SK-N-SH (cell line): ENCODE measurements around the gene WIZ. TPM values are rescaled to one million over a fixed set of nuclear protein-coding genes. Genes with fewer than 3 reads are reported as not detected.

Experiments
- CTCF ChIA-PET: fragments of 300-600, 350-600 bp; formaldehyde crosslinking; extraction: SDS; loops from one replicate; lab custom pipeline; 2021; lab: Yijun Ruan, JAX
- POLR2A ChIA-PET: fragments of 350-600 bp; sonication (Branson Sonifier 250); formaldehyde crosslinking; extraction: SDS; loops from one replicate; lab custom pipeline; 2020; ENCODE audit warnings: antibody characterized with exemption, inconsistent platforms; lab: Yijun Ruan, JAX
- DNase-seq: peaks from one replicate; pipeline ENCODE4 v3.0.0; 2012
- H2AFZ ChIP-seq: fragments of 200-600 bp; sonication (generic); 2 replicates; pipeline ENCODE4 v1.8.1; 2016; ENCODE audit warnings: antibody characterized with exemption, mild to moderate bottlenecking, low read depth
- H3F3A ChIP-seq: fragments of 200-600 bp; sonication (generic); replicated peaks from 2 replicates; pipeline ENCODE3; 2016; ENCODE audit warnings: antibody characterized with exemption, mild to moderate bottlenecking; ENCODE audit not compliant: insufficient read depth
- H3K27ac ChIP-seq, 2 experiments: fragments of 200-500 bp in 1 of 2; fragments of 200-600 bp in 1 of 2; sonication (Bioruptor generic) in 1 of 2; sonication (generic), shearing (Covaris generic) in 1 of 2; 2 replicates each; pipeline versions ENCODE4 v1.5.1 to v1.6.1; 2014 to 2016; ENCODE audit warnings: low read depth in 2 of 2, inconsistent platforms in 1 of 2, low read length in 1 of 2, mild to moderate bottlenecking in 1 of 2, mixed read lengths in 1 of 2
- H3K27me3 ChIP-seq: fragments of 200-600 bp; sonication (generic), shearing (Covaris generic); 2 replicates; pipeline ENCODE4 v1.6.1; 2016; ENCODE audit warnings: mixed run types; ENCODE audit not compliant: insufficient read depth
- H3K36me3 ChIP-seq, 2 experiments: fragments of 200-500 bp in 1 of 2; fragments of 200-600 bp in 1 of 2; sonication (Bioruptor generic) in 1 of 2; sonication (generic) in 1 of 2; replicated peaks in 1 of 2; 2 replicates each; pipeline versions ENCODE3 to v1.5.1; 2014 to 2016; ENCODE audit warnings: low read length in 1 of 2, mild to moderate bottlenecking in 1 of 2; ENCODE audit not compliant: insufficient read depth in 2 of 2, control insufficient read depth in 1 of 2
- H3K4me1 ChIP-seq, 2 experiments: fragments of 200-500 bp in 1 of 2; fragments of 200-600 bp in 1 of 2; sonication (Bioruptor generic) in 1 of 2; sonication (generic), shearing (Covaris generic) in 1 of 2; 2 replicates each; pipeline versions ENCODE4 v1.5.1 to v1.6.1; 2014 to 2016; ENCODE audit warnings: low read depth in 1 of 2, low read length in 1 of 2, mixed run types in 1 of 2; ENCODE audit not compliant: insufficient read depth in 2 of 2, control insufficient read depth in 1 of 2
- H3K4me2 ChIP-seq: fragments of 200-600 bp; sonication (generic), shearing (Covaris generic); 2 replicates; pipeline ENCODE4 v1.6.1; 2017; ENCODE audit warnings: mixed run types
- H3K4me3 ChIP-seq, 2 experiments: fragments of 200-500 bp in 1 of 2; fragments of 200-600 bp in 1 of 2; sonication (Bioruptor generic) in 1 of 2; sonication (generic), shearing (Covaris generic) in 1 of 2; 2 replicates each; pipeline versions ENCODE4 v1.5.1 to v1.8.1; 2014 to 2016; ENCODE audit warnings: low read depth in 2 of 2, inconsistent platforms in 1 of 2, low read length in 1 of 2, mild to moderate bottlenecking in 1 of 2, mixed read lengths in 1 of 2, moderate library complexity in 1 of 2
- H3K79me2 ChIP-seq: fragments of 200-600 bp; sonication (generic); 2 replicates; pipeline ENCODE4 v1.8.1; 2017; ENCODE audit warnings: mild to moderate bottlenecking; ENCODE audit not compliant: insufficient read depth
- H3K9ac ChIP-seq: fragments of 200-600 bp; sonication (generic); 2 replicates; pipeline ENCODE4 v1.6.1; 2017; ENCODE audit warnings: mixed run types
- H3K9me2 ChIP-seq: fragments of 200-600 bp; sonication (generic); 2 replicates; pipeline ENCODE4 v1.6.1; 2017; ENCODE audit warnings: mixed run types
- H3K9me3 ChIP-seq: fragments of 200-600 bp; sonication (generic); 2 replicates; pipeline ENCODE4 v1.6.1; 2017; ENCODE audit warnings: mixed run types, mild to moderate bottlenecking, moderate library complexity
- H4K20me1 ChIP-seq: fragments of 200-600 bp; sonication (generic); 2 replicates; pipeline ENCODE4 v1.6.1; 2017; ENCODE audit warnings: mild to moderate bottlenecking, mixed run types; ENCODE audit not compliant: insufficient read depth
- CHD2 ChIP-seq: fragments of 150-350 bp; IDR thresholded peaks from 2 replicates; pipeline ENCODE4 v1.6.1; 2018; ENCODE audit warnings: low read length; ENCODE audit not compliant: partially characterized antibody
- ELF1 ChIP-seq: IDR thresholded peaks from 2 replicates; pipeline ENCODE4 v1.4.0; 2012
- EP300 ChIP-seq, 2 experiments: IDR thresholded peaks; 2 replicates each; pipeline versions ENCODE4 v1.4.0 to v1.6.1; 2012; ENCODE audit warnings: borderline replicate concordance in 1 of 2, low read depth in 1 of 2, low read length in 1 of 2
- EZH2phosphoT487 ChIP-seq: fragments of 200-600 bp; sonication (generic); IDR thresholded peaks from 2 replicates; pipeline ENCODE4 v1.6.1; 2017; ENCODE audit warnings: low read depth, mixed run types, mild to moderate bottlenecking, antibody characterized with exemption, moderate library complexity, borderline replicate concordance
- FOSL2 ChIP-seq: IDR thresholded peaks from 2 replicates; pipeline ENCODE4 v1.4.0; 2012; ENCODE audit warnings: low read depth, mild to moderate bottlenecking, moderate library complexity, borderline replicate concordance
- FOXJ3 ChIP-seq: sonication (generic); formaldehyde crosslinking; IDR thresholded peaks from 2 replicates; pipeline ENCODE4 v1.5.1; 2020; ENCODE audit warnings: mild to moderate bottlenecking, missing genetic modification reagents
- FOXM1 ChIP-seq: IDR thresholded peaks from 2 replicates; pipeline ENCODE4 v1.4.0; 2012; ENCODE audit warnings: low read depth, mild to moderate bottlenecking
- GABPA ChIP-seq: IDR thresholded peaks from 2 replicates; pipeline ENCODE4 v1.4.0; 2012; ENCODE audit warnings: low read depth, mild to moderate bottlenecking
- GATA2 ChIP-seq: sonication (generic); formaldehyde crosslinking; IDR thresholded peaks from 2 replicates; pipeline ENCODE4 v1.5.0; 2020; ENCODE audit warnings: mild to moderate bottlenecking, missing genetic modification reagents
- MEF2A ChIP-seq: IDR thresholded peaks from 2 replicates; pipeline ENCODE4 v1.4.0; 2012; ENCODE audit warnings: low read depth, borderline replicate concordance
- MXI1 ChIP-seq: IDR thresholded peaks from 2 replicates; pipeline ENCODE4 v1.6.1; 2012; ENCODE audit warnings: mild to moderate bottlenecking, low read depth, low read length, improper control_type of control experiment
- NFIC ChIP-seq: IDR thresholded peaks from 2 replicates; pipeline ENCODE4 v1.4.0; 2012; ENCODE audit warnings: borderline replicate concordance
- NRF1 ChIP-seq: IDR thresholded peaks from 2 replicates; pipeline ENCODE4 v1.6.1; 2012; ENCODE audit warnings: low read depth, mild to moderate bottlenecking, low read length
- POLR2AphosphoS5 ChIP-seq: IDR thresholded peaks from 2 replicates; pipeline ENCODE4 v1.6.1; 2012; ENCODE audit warnings: low read depth, low read length
- RAD21 ChIP-seq: IDR thresholded peaks from 2 replicates; pipeline ENCODE4 v1.6.1; 2012; ENCODE audit warnings: mild to moderate bottlenecking, low read length
- SMC3 ChIP-seq: IDR thresholded peaks from 2 replicates; pipeline ENCODE4 v1.6.1; 2012; ENCODE audit warnings: low read depth, low read length, improper control_type of control experiment
- TAF1 ChIP-seq: IDR thresholded peaks from 2 replicates; pipeline ENCODE4 v1.6.1; 2012; ENCODE audit warnings: low read depth, mild to moderate bottlenecking, low read length, moderate library complexity, borderline replicate concordance
- TCF12 ChIP-seq: IDR thresholded peaks from 2 replicates; pipeline ENCODE4 v1.4.0; 2012
- TEAD4 ChIP-seq: IDR thresholded peaks from 2 replicates; pipeline ENCODE4 v1.4.0; 2012; ENCODE audit warnings: mild to moderate bottlenecking, borderline replicate concordance; ENCODE audit not compliant: insufficient read depth
- WGBS: methylation state at CpG from one replicate; pipeline ENCODE4 v1.1.6; 2017; ENCODE audit warnings: low lambda C conversion rate; 5-methylcytosine and 5-hydroxymethylcytosine counted together
- polyA plus RNA-seq, 3 experiments: library from polyadenylated mRNA; depleted of rRNA; stranded (reverse); fragments of >200 nt; gene quantifications; 2 replicates each; pipeline ENCODE4 v1.2.3, GENCODE V29; 2012
- TF ChIP-seq, protein P1 (sequence below): IDR thresholded peaks from 2 replicates; pipeline ENCODE4 v1.4.0; 2012; ENCODE audit warnings: low read depth, borderline replicate concordance
- TF ChIP-seq, protein P2 (sequence below): IDR thresholded peaks from 2 replicates; pipeline ENCODE4 v1.4.0; 2012; ENCODE audit warnings: low read depth

The WIZ gene
- polyA plus RNA-seq, 1 of the 3 experiments (the other 2 are of a cell fraction): 15.5 TPM

DNA sequence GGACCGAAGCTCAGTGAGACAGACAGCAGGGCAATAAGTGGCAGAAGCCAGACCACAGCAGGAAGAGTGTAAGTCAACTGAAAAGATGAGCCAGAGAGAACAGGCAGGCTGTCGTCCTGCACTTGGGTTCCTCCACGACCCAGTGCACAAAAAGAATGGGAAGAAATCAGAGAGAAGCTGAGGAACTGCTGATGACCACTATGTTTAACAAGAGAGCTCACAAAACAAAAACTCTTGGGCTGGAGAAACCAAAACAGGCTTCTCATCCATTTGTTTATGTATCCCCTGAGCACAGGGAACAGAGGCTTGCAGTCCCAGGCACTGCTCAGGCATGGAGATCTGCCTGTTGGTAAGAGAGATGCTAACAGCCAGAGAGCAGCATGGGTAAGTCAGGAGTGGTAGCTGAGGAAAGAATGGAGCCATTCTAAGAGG, 45.0 kb downstream of the WIZ start:
- Histone ChIP-seq H3K27ac (no peak overlapping the region), H2AFZ (no peak overlapping the region), H3K79me2 (peaks cover 84% of the 10 kb centered on the region), H3K27me3 (no peaks in the 10 kb centered on the region), H3K9me2 (no peaks in the 10 kb centered on the region), H3K4me3 (no peak overlapping the region), H3F3A (no peaks in the 10 kb centered on the region), H3K9ac (no peak overlapping the region), H3K36me3 (peaks cover 10 to 48% of the 10 kb centered on the region in 2 experiments), H3K9me3 (no peaks in the 10 kb centered on the region), H4K20me1 (peaks cover 87% of the 10 kb centered on the region), H3K4me2 (no peak overlapping the region), H3K4me1 (peaks cover 0 to 2% of the 10 kb centered on the region in 2 experiments; a peak in 2 of 4 replicates)
- TF ChIP-seq TEAD4: no peak
- no peak for TF ChIP-seq MEF2A
- TF ChIP-seq ELF1: no peak
- TF ChIP-seq, protein P1, sequence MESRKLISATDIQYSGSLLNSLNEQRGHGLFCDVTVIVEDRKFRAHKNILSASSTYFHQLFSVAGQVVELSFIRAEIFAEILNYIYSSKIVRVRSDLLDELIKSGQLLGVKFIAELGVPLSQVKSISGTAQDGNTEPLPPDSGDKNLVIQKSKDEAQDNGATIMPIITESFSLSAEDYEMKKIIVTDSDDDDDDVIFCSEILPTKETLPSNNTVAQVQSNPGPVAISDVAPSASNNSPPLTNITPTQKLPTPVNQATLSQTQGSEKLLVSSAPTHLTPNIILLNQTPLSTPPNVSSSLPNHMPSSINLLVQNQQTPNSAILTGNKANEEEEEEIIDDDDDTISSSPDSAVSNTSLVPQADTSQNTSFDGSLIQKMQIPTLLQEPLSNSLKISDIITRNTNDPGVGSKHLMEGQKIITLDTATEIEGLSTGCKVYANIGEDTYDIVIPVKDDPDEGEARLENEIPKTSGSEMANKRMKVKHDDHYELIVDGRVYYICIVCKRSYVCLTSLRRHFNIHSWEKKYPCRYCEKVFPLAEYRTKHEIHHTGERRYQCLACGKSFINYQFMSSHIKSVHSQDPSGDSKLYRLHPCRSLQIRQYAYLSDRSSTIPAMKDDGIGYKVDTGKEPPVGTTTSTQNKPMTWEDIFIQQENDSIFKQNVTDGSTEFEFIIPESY: no peak
- no peak for TF ChIP-seq RAD21
- no peak for TF ChIP-seq POLR2AphosphoS5
- no peak for DNase-seq
- WGBS: 89% methylated on average over 3 of the region's 3 CpGs
- POLR2A ChIA-PET: no interaction called here
- CTCF ChIA-PET: interaction anchor here (0.8 to 4.5 kb wide), 3 partner anchors 14 to 313 kb away, joined by 3 to 19 read pairs (median 5); partner anchors contain the start of gene AKAP8L

GRCh38 chr19:15404097-15404779, 45.5 kb downstream of the WIZ start:
- no peaks in the 10 kb centered on the region for H3K9me2 ChIP-seq
- ChIA-PET POLR2A (no interaction called here), CTCF (interaction anchor here (1.1 to 4.5 kb wide), 2 partner anchors 15 to 24 kb away, joined by 5 to 19 read pairs; partner anchors contain the start of gene AKAP8L)
- 95% methylated on average over 3 of the region's 7 CpGs for WGBS
- no peak for TF ChIP-seq FOSL2
- TF ChIP-seq CHD2: no peak
- TF ChIP-seq EZH2phosphoT487: no peak
- no peak for TF ChIP-seq SMC3
- no peak for TF ChIP-seq MXI1
- TF ChIP-seq FOXJ3 (CRISPR knock-in tag): no peak
- TF ChIP-seq GATA2 (CRISPR knock-in tag): no peak
- TF ChIP-seq ELF1: no peak
- no peak for TF ChIP-seq NFIC
- TF ChIP-seq FOXM1: no peak
- no peak for TF ChIP-seq NRF1
- TF ChIP-seq POLR2AphosphoS5: no peak
- TF ChIP-seq, protein P2, sequence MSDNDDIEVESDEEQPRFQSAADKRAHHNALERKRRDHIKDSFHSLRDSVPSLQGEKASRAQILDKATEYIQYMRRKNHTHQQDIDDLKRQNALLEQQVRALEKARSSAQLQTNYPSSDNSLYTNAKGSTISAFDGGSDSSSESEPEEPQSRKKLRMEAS: no peak
- TF ChIP-seq TAF1: no peak
- no peak for TF ChIP-seq EP300 (IDR thresholded peaks at IDR 0.05; ENCODE audit: borderline replicate concordance in 1 of 2, low read depth in 1 of 2, low read length in 1 of 2)
- TF ChIP-seq GABPA: no peak
- no peak for TF ChIP-seq TCF12
- no peaks in the 10 kb centered on the region for H3K27me3 ChIP-seq
- H2AFZ ChIP-seq: no peak overlapping the region
- H3K9ac ChIP-seq: no peak overlapping the region
- H3K4me3 ChIP-seq: no peak overlapping the region
- peaks cover 0 to 2% of the 10 kb centered on the region in 2 experiments; a peak in 2 of 4 replicates for H3K4me1 ChIP-seq
- peaks cover 8 to 48% of the 10 kb centered on the region in 2 experiments for H3K36me3 ChIP-seq
- peaks cover 79% of the 10 kb centered on the region for H3K79me2 ChIP-seq
- peaks cover 82% of the 10 kb centered on the region for H4K20me1 ChIP-seq
- no peak overlapping the region for H3K27ac ChIP-seq
- no peak for DNase-seq
- H3F3A ChIP-seq: no peaks in the 10 kb centered on the region
- no peaks in the 10 kb centered on the region for H3K9me3 ChIP-seq
- no peak overlapping the region for H3K4me2 ChIP-seq
